Pancreas (tissue), 10 donors: ENCODE results near the gene ARHGAP26. TPM values are rescaled to one million over a fixed set of nuclear protein-coding genes. Genes with fewer than 3 reads are reported as not detected.

Experiments
- ATAC-seq, 4 donors: fragments of 200-7000 bp; cut with Tn5 transposase; one replicate each; pipeline versions ENCODE4 v1.8.0 to v1.9.1; 2020; ENCODE audit warnings: mild to moderate bottlenecking in 4 of 4, moderate library complexity in 4 of 4
- DNase-seq, 6 donors: peaks; one replicate each; pipeline ENCODE4 v3.0.0-alpha.2; 2020
- FAIRE-seq: peaks from 2 replicates; lab custom pipeline; 2012; peaks lifted over from hg19 to GRCh38; lab: Jason Lieb, UNC
- H3K27ac ChIP-seq, 4 donors: fragments of 200-600 bp; sonication (generic); 1 replicate in 3 of 4; 2 replicates in 1 of 4; pipeline versions ENCODE4 v1.5.0 to v1.8.0; 2020
- H3K27me3 ChIP-seq, 4 donors: fragments of 200-600 bp; one replicate each; pipeline ENCODE4 v1.8.0; 2021
- H3K36me3 ChIP-seq, 3 donors: fragments of 200-600 bp; sonication (generic) in 1 of 3; one replicate each; pipeline versions ENCODE4 v1.5.0 to v1.8.0; 2020 to 2021
- H3K4me1 ChIP-seq, 3 donors: fragments of 200-600 bp; one replicate each; pipeline ENCODE4 v1.8.0; 2021
- H3K4me3 ChIP-seq, 4 donors: fragments of 200-600 bp; sonication (generic) in 2 of 4; one replicate each; pipeline versions ENCODE4 v1.5.0 to v1.8.0; 2020 to 2021
- H3K9me3 ChIP-seq, 4 donors: fragments of 200-600 bp; one replicate each; pipeline ENCODE4 v1.8.0; 2021
- WGBS, 2 donors: extraction: QIAGEN DNeasy Blood & Tissue Kit; methylation state at CpG; one replicate each; pipeline ENCODE4 v1.1.7; 2013; 5-methylcytosine and 5-hydroxymethylcytosine counted together
- intact Hi-C, 3 donors: fragments of 100-400 bp; cut with DNase I; formaldehyde crosslinking; loops; one replicate each; pipeline versions ENCODE4 v1.11.1 to v1.14.2; 2022
- polyA plus RNA-seq, 2 donors: library from polyadenylated mRNA; stranded (reverse); fragments of 200-250 nt; gene quantifications; one replicate each; pipeline ENCODE4 v1.2.3, GENCODE V29; 2013
- total RNA-seq, 6 donors: library from RNA; stranded (reverse); fragmentation: NEBNext Ultra II Directional in 4 of 6; extraction: Animal tissue kit (Norgen Biotek cat#: 25700) in 4 of 6; gene quantifications; one replicate each; pipeline versions ENCODE4 v1.2.1 to v1.2.4, GENCODE V29; 2021 to 2023
- TF ChIP-seq, protein P1 (sequence below), 4 donors: fragments of 200-600 bp; sonication (generic) in 3 of 4; IDR thresholded peaks; one replicate each; pipeline versions ENCODE4 v1.5.0 to v1.8.0; 2021; ENCODE audit warnings: antibody characterized with exemption in 4 of 4
- donor health status: healthy with polysubstance abuse.
- donor health status: DM: no; HTN: no; CAD: no; lungs with moderate emphysema.
- donor health status: DM: no; HTN: no; CAD: no.
- donor health status: control.
- donor health status: control.
- donor health status: Bipolar disorder and iron deficiency.
- donor health status: DM: yes; HTN: yes; CAD: no.
- donor health status: DM: no; HTN: no; CAD: no.
- donor health status: DM: no; HTN: no; CAD: no.
- donor health status: DM: yes; HTN: yes; CAD: no.

Gene ARHGAP26
- total and polyA plus RNA-seq, 8 donors, result 3.0 to 28.1 (median 10.3) TPM

DNA sequence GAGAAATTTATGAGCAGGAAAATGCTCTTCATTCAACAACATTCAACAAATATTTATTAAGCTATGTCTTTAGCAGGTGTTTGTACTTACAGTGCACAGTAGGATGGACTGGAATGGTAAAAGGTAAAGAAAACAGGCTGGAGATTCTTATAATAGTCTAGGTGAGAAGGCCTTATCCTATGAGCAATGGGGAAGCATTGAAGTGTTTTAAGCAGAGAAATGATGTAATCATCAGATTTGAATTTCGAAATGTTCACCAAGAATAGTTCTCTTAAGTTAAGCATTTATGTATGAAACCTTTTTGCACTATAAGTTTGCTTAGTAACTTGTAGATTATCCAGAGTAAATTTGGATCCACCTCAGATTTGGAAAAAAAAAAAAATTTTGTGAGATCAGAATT is 424.0 kb downstream of the ARHGAP26 start:
- no peak for ATAC-seq
- TF ChIP-seq, protein P1, sequence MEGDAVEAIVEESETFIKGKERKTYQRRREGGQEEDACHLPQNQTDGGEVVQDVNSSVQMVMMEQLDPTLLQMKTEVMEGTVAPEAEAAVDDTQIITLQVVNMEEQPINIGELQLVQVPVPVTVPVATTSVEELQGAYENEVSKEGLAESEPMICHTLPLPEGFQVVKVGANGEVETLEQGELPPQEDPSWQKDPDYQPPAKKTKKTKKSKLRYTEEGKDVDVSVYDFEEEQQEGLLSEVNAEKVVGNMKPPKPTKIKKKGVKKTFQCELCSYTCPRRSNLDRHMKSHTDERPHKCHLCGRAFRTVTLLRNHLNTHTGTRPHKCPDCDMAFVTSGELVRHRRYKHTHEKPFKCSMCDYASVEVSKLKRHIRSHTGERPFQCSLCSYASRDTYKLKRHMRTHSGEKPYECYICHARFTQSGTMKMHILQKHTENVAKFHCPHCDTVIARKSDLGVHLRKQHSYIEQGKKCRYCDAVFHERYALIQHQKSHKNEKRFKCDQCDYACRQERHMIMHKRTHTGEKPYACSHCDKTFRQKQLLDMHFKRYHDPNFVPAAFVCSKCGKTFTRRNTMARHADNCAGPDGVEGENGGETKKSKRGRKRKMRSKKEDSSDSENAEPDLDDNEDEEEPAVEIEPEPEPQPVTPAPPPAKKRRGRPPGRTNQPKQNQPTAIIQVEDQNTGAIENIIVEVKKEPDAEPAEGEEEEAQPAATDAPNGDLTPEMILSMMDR (IDR thresholded peaks at IDR 0.05), result no peak
- Histone ChIP-seq H3K9me3 (no peaks in the 10 kb centered on the region), H3K36me3 (no peaks in the 10 kb centered on the region), H3K4me3 (no peak overlapping the region), H3K27ac (no peak overlapping the region), H3K4me1 (no peaks in the 10 kb centered on the region), H3K27me3 (no peaks in the 10 kb centered on the region)
- WGBS, 2 donors, result 73 to 84% methylated on average over 1 of the region's 1 CpG
- no peak for DNase-seq
- no peak for FAIRE-seq
- intact Hi-C loops, result no loop called here

DNA sequence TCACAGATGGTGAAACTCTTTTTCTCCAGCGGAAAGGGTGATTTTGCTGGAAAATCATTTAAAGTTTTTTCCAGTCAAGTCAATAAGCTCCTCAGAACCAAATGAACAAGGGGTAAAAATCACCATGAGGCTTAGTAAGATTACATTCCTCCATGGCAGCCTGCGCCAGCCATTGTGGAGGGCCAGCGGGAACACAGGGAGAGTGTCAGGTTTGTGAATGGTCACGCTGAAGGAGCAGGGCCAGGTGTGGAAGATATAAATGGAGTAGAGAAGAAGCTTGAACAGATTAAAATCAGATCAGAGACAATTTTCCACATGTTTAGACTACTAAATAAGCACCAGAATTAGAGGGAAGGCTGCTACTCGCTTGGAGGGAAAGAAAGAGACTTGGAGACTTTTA is 424.5 kb downstream of the ARHGAP26 start:
- Histone ChIP-seq H3K36me3 (no peaks in the 10 kb centered on the region), H3K27ac (no peak overlapping the region), H3K27me3 (no peaks in the 10 kb centered on the region), H3K4me1 (no peaks in the 10 kb centered on the region), H3K4me3 (no peak overlapping the region), H3K9me3 (no peaks in the 10 kb centered on the region)
- intact Hi-C loops, result no loop called here
- TF ChIP-seq, protein P1 (IDR thresholded peaks at IDR 0.05), result no peak
- no peak for ATAC-seq
- DNase-seq, result no peak
- WGBS, 2 donors, result 97 to 98% methylated on average over 5 of the region's 5 CpGs
- FAIRE-seq, result no peak

DNA sequence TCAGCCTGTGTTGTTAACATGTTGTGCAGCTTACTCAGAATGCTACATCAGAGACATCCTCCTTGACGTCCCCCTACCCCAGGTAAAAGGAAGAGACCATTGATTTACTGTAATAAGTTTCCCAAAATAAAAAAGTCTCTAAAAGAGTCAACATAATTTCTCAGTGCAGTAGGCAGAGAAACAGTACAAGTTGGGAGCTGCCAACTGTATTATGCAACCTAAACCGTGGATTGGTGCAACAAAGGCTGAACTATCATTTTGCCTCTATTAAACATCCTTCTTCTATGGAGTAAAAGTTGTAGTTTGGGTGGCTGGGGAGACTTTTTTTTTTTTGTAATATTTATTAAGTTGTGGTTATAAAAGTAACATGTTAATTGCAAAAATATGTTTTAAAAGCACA is 425.3 kb downstream of the ARHGAP26 start:
- no peak overlapping the region for H3K27ac ChIP-seq
- H3K9me3 ChIP-seq, result no peaks in the 10 kb centered on the region
- 59 to 64% methylated on average over 2 of the region's 2 CpGs for WGBS, 2 donors
- H3K36me3 ChIP-seq, result no peaks in the 10 kb centered on the region
- TF ChIP-seq, protein P1 (IDR thresholded peaks at IDR 0.05), result no peak
- FAIRE-seq (no peak), ATAC-seq (no peak), DNase-seq (no peak)
- no peaks in the 10 kb centered on the region for H3K4me1 ChIP-seq
- H3K27me3 ChIP-seq, result no peaks in the 10 kb centered on the region
- intact Hi-C loops, result no loop called here
- H3K4me3 ChIP-seq, result no peak overlapping the region

DNA sequence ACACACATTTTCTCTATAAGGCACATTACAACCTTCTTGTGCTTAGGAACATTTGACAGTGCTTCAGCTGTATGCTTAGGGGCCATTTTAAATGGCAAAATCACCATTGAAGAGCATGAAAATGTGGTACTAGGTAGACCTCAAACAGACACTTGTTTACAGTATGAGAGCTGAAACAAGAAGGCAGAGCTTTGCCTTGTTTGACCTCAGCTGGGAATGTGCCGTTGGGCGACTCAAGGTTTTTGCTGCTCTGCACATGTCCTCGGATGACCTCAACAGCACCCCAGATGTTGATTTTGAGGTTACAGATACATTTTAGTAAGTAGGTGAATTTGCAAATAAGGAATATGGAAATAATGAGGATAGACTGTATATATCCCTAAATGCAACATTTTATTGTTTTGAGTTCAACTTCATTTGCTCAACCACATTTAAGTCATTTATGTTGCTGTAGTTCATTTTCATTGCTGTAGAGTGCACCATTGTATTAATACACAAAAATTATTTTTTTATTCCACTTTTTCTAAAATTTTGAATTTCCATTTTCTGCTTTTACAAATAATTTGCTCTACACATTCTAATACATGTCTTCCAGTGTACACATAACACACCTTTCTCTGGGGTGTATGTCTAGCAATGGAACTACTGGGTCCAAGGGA is 426.6 kb downstream of the ARHGAP26 start:
- TF ChIP-seq, protein P1 (IDR thresholded peaks at IDR 0.05), result no peak
- H3K4me1 ChIP-seq, result no peaks in the 10 kb centered on the region
- 85 to 93% methylated on average over 3 of the region's 3 CpGs for WGBS, 2 donors
- H3K27ac ChIP-seq, result no peak overlapping the region
- no peaks in the 10 kb centered on the region for H3K27me3 ChIP-seq
- intact Hi-C loops, result no loop called here
- no peak overlapping the region for H3K4me3 ChIP-seq
- no peaks in the 10 kb centered on the region for H3K36me3 ChIP-seq
- no peaks in the 10 kb centered on the region for H3K9me3 ChIP-seq
- no peak for FAIRE-seq
- no peak for ATAC-seq
- DNase-seq, result no peak

DNA sequence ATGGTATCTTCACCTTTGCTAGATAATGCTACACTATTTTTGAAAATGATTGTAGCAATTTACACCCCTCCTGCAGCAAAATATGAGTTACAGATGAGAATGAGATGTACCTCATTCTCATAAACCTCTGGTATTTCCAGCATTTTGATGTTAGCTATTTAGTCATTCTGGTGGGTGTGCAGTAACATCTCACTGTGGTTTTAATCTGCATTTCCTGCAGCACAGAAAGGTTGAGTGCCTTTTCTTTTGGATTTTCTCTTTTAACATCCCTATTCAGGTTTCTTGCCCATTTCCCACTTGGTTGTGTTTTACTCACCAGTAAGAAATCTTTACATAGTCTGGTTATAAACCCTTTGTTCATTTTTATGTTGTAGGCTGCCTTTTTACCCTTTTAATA is 427.1 kb downstream of the ARHGAP26 start:
- Histone ChIP-seq H3K4me3 (no peak overlapping the region), H3K9me3 (no peaks in the 10 kb centered on the region), H3K27me3 (no peaks in the 10 kb centered on the region), H3K27ac (no peak overlapping the region), H3K4me1 (no peaks in the 10 kb centered on the region), H3K36me3 (no peaks in the 10 kb centered on the region)
- ATAC-seq (no peak), DNase-seq (no peak), FAIRE-seq (no peak)
- intact Hi-C loops, result no loop called here
- TF ChIP-seq, protein P1 (IDR thresholded peaks at IDR 0.05), result no peak
